PC-3 (cell line): ENCODE measurements around the gene FNIP1. TPM values are rescaled to one million over a fixed set of nuclear protein-coding genes. Genes with fewer than 3 reads are reported as not detected.

Source experiments
- ATAC-seq: fragments of 200-7000 bp; cut with Tn5 transposase; 2 replicates; pipeline ENCODE4 v1.9.1; 2020; ENCODE audit warnings: mild to moderate bottlenecking, moderate library complexity
- BruUV-seq: library from RNA; stranded (reverse); fragments of 400-500 nt; replicated peaks from 2 replicates; lab custom pipeline; 2021; lab: Mats Ljungman, UMichigan
- CTCF ChIA-PET: fragments of 300-600 bp; sonication (Branson Sonifier 250); formaldehyde crosslinking; loops from one replicate; lab custom pipeline; 2022; ENCODE audit warnings: antibody characterized with exemption; lab: Charles Lee
- POLR2A ChIA-PET: fragments of 300-600 bp; sonication (Branson Sonifier 250); formaldehyde crosslinking; loops from one replicate; lab custom pipeline; 2022; ENCODE audit warnings: antibody characterized with exemption; ENCODE audit not compliant: unreplicated experiment; lab: Charles Lee
- DNase-seq: peaks from one replicate; pipeline ENCODE4 v3.0.0-alpha.2; 2015
- H2AFZ ChIP-seq: fragments of 300-600 bp; sonication (generic); 2 replicates; pipeline ENCODE4 v1.6.0; 2016; ENCODE audit warnings: antibody characterized with exemption, low read length
- H3F3A ChIP-seq: fragments of 300-600 bp; sonication (generic); one replicate; pipeline ENCODE4 v1.6.0; 2017; ENCODE audit warnings: antibody characterized with exemption, low read length, control low read depth, mild to moderate bottlenecking; ENCODE audit not compliant: unreplicated experiment
- H3K27ac ChIP-seq: fragments of 300-600 bp; sonication (generic); 2 replicates; pipeline ENCODE4 v1.5.1; 2016; ENCODE audit warnings: mild to moderate bottlenecking, low read length
- H3K27me3 ChIP-seq: fragments of 300-600 bp; sonication (generic); 2 replicates; pipeline ENCODE4 v1.6.1; 2016; ENCODE audit warnings: low read length, mixed read lengths
- H3K36me3 ChIP-seq: fragments of 300-600 bp; sonication (generic); 2 replicates; pipeline ENCODE4 v1.6.1; 2016; ENCODE audit warnings: low read depth, mixed run types, low read length, mixed read lengths
- H3K4me1 ChIP-seq: fragments of 300-600 bp; sonication (generic); 2 replicates; pipeline ENCODE4 v1.5.1; 2016; ENCODE audit warnings: low read length; ENCODE audit not compliant: insufficient read depth
- H3K4me2 ChIP-seq: fragments of 300-600 bp; sonication (generic); 2 replicates; pipeline ENCODE4 v1.6.0; 2016; ENCODE audit warnings: low read length
- H3K4me3 ChIP-seq: fragments of 300-600 bp; sonication (generic); 2 replicates; pipeline ENCODE4 v1.5.1; 2016; ENCODE audit warnings: mild to moderate bottlenecking, low read length, mixed read lengths
- H3K79me2 ChIP-seq: fragments of 300-600 bp; sonication (generic); 2 replicates; pipeline ENCODE4 v1.6.1; 2017; ENCODE audit warnings: low read length, mixed read lengths
- H3K9ac ChIP-seq: fragments of 300-600 bp; sonication (generic); 2 replicates; pipeline ENCODE4 v1.6.0; 2016; ENCODE audit warnings: mild to moderate bottlenecking, low read length
- H3K9me2 ChIP-seq: fragments of 300-600 bp; sonication (generic); replicated peaks from 2 replicates; pipeline ENCODE4 v1.6.1; 2016; ENCODE audit warnings: mixed run types, low read length, mixed read lengths
- H3K9me3 ChIP-seq: fragments of 300-600 bp; sonication (generic); 2 replicates; pipeline ENCODE4 v1.6.1; 2016; ENCODE audit warnings: low read length, mixed read lengths
- H4K20me1 ChIP-seq: fragments of 300-600 bp; sonication (generic); 2 replicates; pipeline ENCODE4 v1.6.1; 2016; ENCODE audit warnings: low read length, mixed read lengths
- EZH2 ChIP-seq: fragments of 300-600 bp; sonication (generic); IDR thresholded peaks from one replicate; pipeline ENCODE4 v1.6.1; 2017; ENCODE audit warnings: antibody characterized with exemption, mild to moderate bottlenecking, low read length; ENCODE audit not compliant: unreplicated experiment
- EZH2phosphoT487 ChIP-seq: fragments of 300-600 bp; sonication (generic); IDR thresholded peaks from 2 replicates; pipeline ENCODE4 v1.6.1; 2018; ENCODE audit warnings: mild to moderate bottlenecking, antibody characterized with exemption, low read length, borderline replicate concordance
- intact Hi-C: fragments of 100-400 bp; cut with micrococcal nuclease; formaldehyde crosslinking; loops from 2 replicates; pipeline ENCODE4 v1.9.0; 2023
- total RNA-seq: library from RNA; depleted of rRNA; stranded (reverse); fragments of >200 nt; gene quantifications from 2 replicates; pipeline ENCODE4 v1.2.3, GENCODE V29; 2014
- TF ChIP-seq, protein P1 (sequence below): fragments of 300-600 bp; sonication (generic); conservative IDR thresholded peaks from 2 replicates; pipeline ENCODE4 v1.5.1; 2017; ENCODE audit warnings: antibody characterized with exemption, low read depth, mild to moderate bottlenecking, low read length

FNIP1 gene
- total RNA-seq, 1 experiment from 2014 or later: 15.1 TPM

DNA sequence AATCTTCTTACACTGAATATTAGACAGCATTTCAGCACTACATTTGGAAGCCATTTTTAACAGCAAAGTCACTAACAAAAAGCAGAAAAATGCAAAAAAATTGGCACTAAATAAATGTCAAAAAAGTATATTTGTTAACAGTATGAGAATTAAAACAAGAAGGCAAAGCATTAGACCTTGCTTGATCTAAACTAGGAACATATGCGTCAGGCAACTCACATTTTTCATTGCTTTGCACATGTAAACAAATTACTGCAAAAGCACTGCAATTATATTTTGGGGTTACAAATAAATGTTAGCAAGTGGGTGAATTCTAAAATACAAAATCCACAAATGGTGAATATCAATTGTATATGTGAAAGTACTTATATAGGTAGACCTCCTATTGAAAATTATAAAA lies 112.8 kb downstream of the FNIP1 start:
- Histone ChIP-seq H3K9me2 (no peaks in the 10 kb centered on the region), H3F3A (no peaks in the 10 kb centered on the region), H3K9ac (no peak overlapping the region), H2AFZ (no peak overlapping the region), H3K4me3 (no peak overlapping the region), H3K27me3 (no peaks in the 10 kb centered on the region), H3K4me1 (no peaks in the 10 kb centered on the region), H3K27ac (no peak overlapping the region), H3K9me3 (no peaks in the 10 kb centered on the region), H4K20me1 (no peaks in the 10 kb centered on the region), H3K4me2 (no peak overlapping the region), H3K79me2 (no peaks in the 10 kb centered on the region), H3K36me3 (no peaks in the 10 kb centered on the region)
- ChIA-PET CTCF (no interaction called here), POLR2A (no interaction called here)
- no TSS peak for BruUV-seq
- no peak for TF ChIP-seq EZH2
- TF ChIP-seq, protein P1, sequence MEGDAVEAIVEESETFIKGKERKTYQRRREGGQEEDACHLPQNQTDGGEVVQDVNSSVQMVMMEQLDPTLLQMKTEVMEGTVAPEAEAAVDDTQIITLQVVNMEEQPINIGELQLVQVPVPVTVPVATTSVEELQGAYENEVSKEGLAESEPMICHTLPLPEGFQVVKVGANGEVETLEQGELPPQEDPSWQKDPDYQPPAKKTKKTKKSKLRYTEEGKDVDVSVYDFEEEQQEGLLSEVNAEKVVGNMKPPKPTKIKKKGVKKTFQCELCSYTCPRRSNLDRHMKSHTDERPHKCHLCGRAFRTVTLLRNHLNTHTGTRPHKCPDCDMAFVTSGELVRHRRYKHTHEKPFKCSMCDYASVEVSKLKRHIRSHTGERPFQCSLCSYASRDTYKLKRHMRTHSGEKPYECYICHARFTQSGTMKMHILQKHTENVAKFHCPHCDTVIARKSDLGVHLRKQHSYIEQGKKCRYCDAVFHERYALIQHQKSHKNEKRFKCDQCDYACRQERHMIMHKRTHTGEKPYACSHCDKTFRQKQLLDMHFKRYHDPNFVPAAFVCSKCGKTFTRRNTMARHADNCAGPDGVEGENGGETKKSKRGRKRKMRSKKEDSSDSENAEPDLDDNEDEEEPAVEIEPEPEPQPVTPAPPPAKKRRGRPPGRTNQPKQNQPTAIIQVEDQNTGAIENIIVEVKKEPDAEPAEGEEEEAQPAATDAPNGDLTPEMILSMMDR: no peak
- TF ChIP-seq EZH2phosphoT487: no peak
- ATAC-seq (no peak), DNase-seq (no peak)
- intact Hi-C loops: loop anchor here (10.0 kb wide), 1 partner anchor 111 kb away; the partner anchor contains the start of gene FNIP1

GRCh38 chr5:131682826-131683225 lies 114.0 kb downstream of the FNIP1 start:
- Histone ChIP-seq H3K9ac (no peak overlapping the region), H3K4me2 (no peak overlapping the region), H3K36me3 (no peaks in the 10 kb centered on the region), H2AFZ (no peak overlapping the region), H3K79me2 (no peaks in the 10 kb centered on the region), H3F3A (no peaks in the 10 kb centered on the region), H3K27ac (no peak overlapping the region), H3K4me1 (no peaks in the 10 kb centered on the region), H3K27me3 (no peaks in the 10 kb centered on the region), H3K9me2 (no peaks in the 10 kb centered on the region), H4K20me1 (no peaks in the 10 kb centered on the region), H3K4me3 (no peak overlapping the region), H3K9me3 (no peaks in the 10 kb centered on the region)
- ATAC-seq (no peak), DNase-seq (no peak)
- TF ChIP-seq EZH2 (no peak), EZH2phosphoT487 (no peak)
- TF ChIP-seq, protein P1: no peak
- POLR2A ChIA-PET: no interaction called here
- CTCF ChIA-PET: no interaction called here
- intact Hi-C loops: loop anchor here (10.0 kb wide), 1 partner anchor 112 kb away; the partner anchor contains the start of gene FNIP1
- no TSS peak for BruUV-seq

DNA sequence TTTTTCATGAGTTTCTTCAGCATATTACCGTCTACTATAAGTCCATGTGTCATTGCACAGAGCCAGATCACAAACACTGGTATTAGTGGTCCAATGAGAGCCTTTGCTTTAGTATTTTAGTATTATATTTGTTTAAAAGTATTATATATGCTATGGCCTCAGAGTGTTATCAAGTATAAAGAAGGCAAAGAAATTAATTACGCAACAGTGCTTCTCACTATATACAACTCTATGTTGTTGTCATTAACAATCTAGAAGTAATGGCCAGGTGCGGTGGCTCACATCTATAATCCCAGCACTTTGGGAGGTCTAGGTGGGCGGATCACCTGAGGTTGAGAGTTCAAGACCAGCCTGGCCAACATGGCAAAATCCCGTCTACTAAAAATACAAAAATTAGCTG lies 114.6 kb downstream of the FNIP1 start:
- Histone ChIP-seq H4K20me1 (no peaks in the 10 kb centered on the region), H3K36me3 (no peaks in the 10 kb centered on the region), H3K4me1 (no peaks in the 10 kb centered on the region), H3K9me3 (no peaks in the 10 kb centered on the region), H3K4me2 (no peak overlapping the region), H2AFZ (no peak overlapping the region), H3K9me2 (no peaks in the 10 kb centered on the region), H3K4me3 (no peak overlapping the region), H3K27me3 (no peaks in the 10 kb centered on the region), H3F3A (no peaks in the 10 kb centered on the region), H3K27ac (no peak overlapping the region), H3K9ac (no peak overlapping the region), H3K79me2 (no peaks in the 10 kb centered on the region)
- intact Hi-C loops: loop anchor here (10.0 kb wide), 1 partner anchor 113 kb away; the partner anchor contains the start of gene FNIP1
- ATAC-seq (no peak), DNase-seq (no peak)
- CTCF ChIA-PET: no interaction called here
- no TSS peak for BruUV-seq
- no peak for TF ChIP-seq EZH2phosphoT487
- TF ChIP-seq, protein P1: no peak
- TF ChIP-seq EZH2: no peak
- POLR2A ChIA-PET: no interaction called here
